Measurements from ENCODE around the gene TENT5C. TPM values are rescaled to one million over a fixed set of nuclear protein-coding genes. Genes with fewer than 3 reads are reported as not detected.
A peak's percentile ranks its signal among the peaks of the same experiment; 100 is the strongest.

The TENT5C gene
- total and polyA plus RNA-seq, 9 of the 15 experiments (the other 6 are each of a cell fraction or from before 2014, with no cell fraction given) = 1.8 to 7.7 (median 4.0) TPM

- TF ChIP-seq CUX1 (CRISPR knock-in tag; IDR thresholded peaks at IDR 0.05) (no peak), ZFP1 (CRISPR knock-in tag; IDR thresholded peaks at IDR 0.05) (0 out of 2 replicates have a peak, but pooled peaks have one; percentile 22), LEF1 (IDR thresholded peaks at IDR 0.05) (peak; percentile 93), ZNF551 (CRISPR knock-in tag; IDR thresholded peaks at IDR 0.05) (no peak), ATF6 (CRISPR knock-in tag; IDR thresholded peaks at IDR 0.05) (no peak), KLF6 (CRISPR knock-in tag; IDR thresholded peaks at IDR 0.05; ENCODE audit: borderline replicate concordance) (peak; percentile 82; the same call in 1 of the 2 replicates), KLF10 (CRISPR knock-in tag; IDR thresholded peaks at IDR 0.05) (no peak), GABPB1 (CRISPR knock-in tag; IDR thresholded peaks at IDR 0.05) (no peak), FOXJ2 (tag; IDR thresholded peaks at IDR 0.05) (no peak), BHLHE40 (IDR thresholded peaks at IDR 0.05; ENCODE audit: low read length) (peak; percentile 46; the same call in 1 of the 2 replicates), BCLAF1 (IDR thresholded peaks at IDR 0.05; ENCODE audit: borderline replicate concordance in 1 of 2, control insufficient read depth in 1 of 2, low read depth in 2 of 2, low read length in 1 of 2) (no peak), IRF1 (CRISPR knock-in tag; IDR thresholded peaks at IDR 0.05; ENCODE audit: borderline replicate concordance) (no peak), ZNF263 (CRISPR knock-in tag; IDR thresholded peaks at IDR 0.05; ENCODE audit: borderline replicate concordance) (no peak), ZBTB8A (IDR thresholded peaks at IDR 0.05; ENCODE audit: partially characterized antibody) (no peak), ZNF253 (CRISPR knock-in tag; conservative IDR thresholded peaks at IDR 0.05) (no peak), ZC3H8 (IDR thresholded peaks at IDR 0.05) (peak; percentile 67; the same call in 1 of the 2 replicates)
Measured at GRCh38 chr1:117613249-117613968, 7.6 kb downstream of the TENT5C start (continued).

Data from K562 (cell line).